Fibroblast of upper back skin (primary cell): ENCODE measurements around the gene SHROOM2.
"Not testable (repeated sequence)": the region's sequence is repeated elsewhere in the genome, so short reads cannot be mapped to it uniquely, and the experiment has no call there.

Source experiments
- DNase-seq: peaks from one replicate; pipeline ENCODE4 v3.0.0-alpha.2; 2013

Gene SHROOM2

DNA sequence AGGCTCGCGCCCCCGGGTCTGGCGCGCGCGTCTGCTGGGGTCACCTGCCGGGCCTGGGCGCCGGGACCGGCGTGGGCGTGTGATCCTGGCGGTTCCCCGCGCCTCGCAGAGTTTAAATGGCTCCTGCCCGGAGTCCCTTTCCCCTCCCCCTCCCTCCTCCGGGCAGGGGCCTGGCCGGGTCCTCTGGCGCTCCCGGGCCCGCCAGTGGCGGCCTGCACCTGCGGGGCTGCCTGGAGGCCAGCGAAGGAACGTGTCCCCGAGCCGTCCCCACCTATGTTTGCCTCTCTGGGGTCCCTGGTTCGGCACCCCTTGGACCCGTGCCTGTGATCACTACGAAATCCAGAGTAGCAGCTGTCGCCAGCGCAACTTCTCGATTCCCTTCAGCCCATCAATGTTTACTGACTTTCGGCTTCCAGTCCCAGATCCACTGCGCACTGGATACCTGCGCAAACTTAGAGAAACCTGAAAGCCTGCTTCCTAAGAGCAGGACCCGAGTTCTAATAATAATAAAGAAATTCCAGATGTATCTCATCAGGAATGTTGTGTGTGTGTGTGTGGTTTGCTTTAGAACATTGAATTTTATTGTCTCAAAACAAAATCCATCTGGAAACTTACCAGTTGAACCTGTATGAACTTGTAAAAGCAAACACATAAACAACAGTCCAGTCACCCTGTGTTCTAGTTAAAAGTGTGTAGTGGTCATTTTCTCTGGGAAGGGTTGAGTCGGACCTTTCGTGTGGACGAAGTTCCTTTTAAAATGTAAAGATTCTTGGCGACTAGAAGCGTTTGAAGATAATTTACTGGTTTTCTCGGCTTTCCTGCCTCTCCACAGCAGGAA is 788 bp downstream of the SHROOM2 start:
- DNase-seq: no peak

DNA sequence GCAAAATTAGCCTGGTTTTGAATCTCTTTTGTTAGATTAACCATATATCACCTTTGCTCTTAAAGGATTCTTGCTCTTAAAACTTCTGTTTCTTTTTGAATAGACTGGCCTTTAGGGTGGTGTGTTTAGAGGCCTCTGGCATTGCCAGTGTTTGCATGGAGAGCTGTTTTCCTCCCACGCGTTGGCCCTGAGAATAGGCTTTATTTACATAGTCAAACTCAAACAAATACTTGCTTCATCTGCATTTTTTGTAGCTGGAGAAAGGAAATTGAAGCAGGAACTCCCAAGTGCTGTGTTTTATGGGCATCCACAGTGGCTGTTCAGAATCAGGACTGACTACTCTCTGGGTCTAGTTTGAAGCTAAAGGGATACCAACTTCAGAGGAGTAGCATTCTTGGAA is 2.7 kb downstream of the SHROOM2 start:
- no peak for DNase-seq

DNA sequence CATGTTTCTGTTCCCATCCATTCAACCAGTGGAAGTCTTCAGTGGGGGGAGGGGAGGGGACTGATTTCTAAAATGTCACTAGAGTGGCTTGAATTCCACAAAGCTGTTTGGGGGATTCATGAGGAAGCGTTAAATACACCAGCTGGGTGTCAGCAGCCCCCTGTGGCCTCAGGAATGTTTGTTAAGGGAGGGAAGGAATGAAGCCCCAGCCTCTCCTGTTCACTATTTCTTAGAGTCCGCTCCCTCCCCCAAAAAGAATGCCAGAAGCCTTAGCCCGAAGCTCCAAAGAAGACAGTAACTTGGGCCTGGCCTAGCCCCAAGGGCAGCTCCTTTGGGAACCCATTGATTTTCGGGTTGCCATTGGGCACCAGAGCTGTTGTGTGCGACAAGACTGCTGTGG is 3.3 kb downstream of the SHROOM2 start:
- no peak for DNase-seq

DNA sequence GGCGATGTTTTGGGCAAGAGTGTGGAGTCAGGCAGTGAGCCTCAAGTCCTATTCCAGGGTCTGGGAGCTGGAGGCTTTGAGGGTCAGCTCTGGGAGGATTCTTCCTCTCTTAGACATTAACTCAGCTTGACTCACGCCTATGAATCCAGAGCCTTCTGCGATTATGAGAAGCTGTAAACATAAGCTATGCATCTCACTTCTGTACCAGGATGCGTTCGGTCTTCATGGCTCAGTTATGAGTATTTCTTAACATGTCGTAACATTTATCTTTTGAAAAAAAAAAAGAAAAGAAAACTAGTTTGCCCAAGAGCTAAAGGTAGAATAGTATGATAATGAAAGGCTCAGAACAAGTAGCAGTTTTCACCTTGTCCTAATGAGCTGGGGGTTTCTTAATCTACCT is 4.6 kb downstream of the SHROOM2 start:
- DNase-seq: no peak

DNA sequence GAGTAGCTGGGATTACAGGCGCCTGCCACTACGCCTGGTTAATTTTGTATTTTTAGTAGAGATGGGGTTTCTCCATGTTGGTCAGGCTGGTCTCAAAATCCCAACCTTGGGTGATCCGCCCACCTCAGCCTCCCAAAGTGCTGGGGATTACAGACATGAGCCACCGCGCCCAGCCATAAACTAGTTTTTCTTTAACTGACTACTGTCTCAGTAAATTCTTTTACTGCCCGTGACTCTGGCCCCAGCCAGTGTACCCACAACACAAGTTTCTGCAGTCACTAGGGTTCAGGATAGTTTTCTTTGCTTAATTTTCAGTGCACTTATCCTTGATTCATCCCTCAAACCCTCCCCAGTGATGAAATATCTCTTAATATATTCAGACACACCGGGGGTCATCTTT is 8.3 kb downstream of the SHROOM2 start:
- DNase-seq: no peak

DNA sequence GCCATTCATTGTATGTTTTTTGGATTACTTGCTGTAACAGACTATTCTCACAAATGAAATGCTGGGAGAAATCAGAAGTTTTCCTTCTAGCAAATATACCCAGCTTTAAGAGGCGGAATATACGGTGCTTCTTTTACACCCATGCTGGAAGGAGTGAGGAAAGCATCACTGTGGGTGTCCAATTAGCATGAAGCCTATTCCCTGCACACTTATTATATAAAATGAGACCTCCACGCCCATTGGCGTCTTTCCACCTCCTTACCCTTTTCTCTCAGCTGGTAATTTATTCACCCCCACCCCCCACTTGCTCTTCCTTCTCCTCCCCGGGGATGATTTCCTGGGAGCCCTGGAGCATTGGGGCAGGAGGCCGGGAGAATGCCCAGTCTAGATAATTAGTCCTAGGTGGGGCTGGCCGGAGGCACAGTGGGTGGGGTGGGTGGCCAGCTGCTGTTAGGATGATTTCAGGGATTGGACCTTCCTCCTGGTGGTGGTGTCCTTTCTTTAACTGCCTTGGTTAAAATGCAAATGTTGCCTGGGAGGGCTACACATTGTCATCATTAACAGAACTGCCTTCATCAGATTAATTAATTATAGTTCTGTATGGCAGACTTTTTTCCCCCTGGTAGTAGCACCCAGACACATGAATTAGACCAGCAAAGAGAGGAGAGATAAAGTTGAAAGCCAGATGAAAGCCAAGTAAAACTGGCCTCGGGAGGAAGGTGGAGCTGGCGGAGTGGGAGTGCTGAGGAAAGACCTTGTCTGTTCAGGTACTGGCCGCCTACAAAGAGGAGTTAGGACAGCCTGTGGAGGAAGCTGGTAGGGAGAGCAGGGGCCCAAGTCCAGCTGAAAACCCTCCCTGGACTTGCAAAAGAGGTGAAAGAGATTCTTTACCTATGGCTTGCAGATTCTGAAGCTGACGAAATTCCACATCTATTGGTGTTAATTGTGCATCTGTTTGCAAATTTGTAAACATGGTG is 11.4 kb downstream of the SHROOM2 start:
- no peak for DNase-seq

DNA sequence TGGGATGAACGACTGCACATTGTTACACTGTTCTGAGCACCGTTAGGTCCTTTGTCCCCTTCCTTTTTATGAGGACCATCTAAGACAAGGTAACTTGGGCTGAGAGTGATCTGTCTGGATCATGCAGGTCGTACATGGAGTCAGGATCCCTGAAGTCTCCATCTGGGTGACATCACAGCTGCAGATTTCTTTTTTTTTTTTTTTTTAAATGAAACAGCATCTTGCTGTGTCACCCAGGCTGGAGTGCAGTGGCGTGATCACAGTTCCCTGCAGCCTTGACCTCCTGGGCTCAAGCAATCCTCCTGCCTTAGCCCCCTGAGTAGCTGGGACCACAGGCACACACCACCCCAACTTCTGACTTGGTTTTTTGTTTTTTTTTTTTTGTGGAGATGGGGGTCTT is 16.5 kb downstream of the SHROOM2 start:
- DNase-seq: no peak

DNA sequence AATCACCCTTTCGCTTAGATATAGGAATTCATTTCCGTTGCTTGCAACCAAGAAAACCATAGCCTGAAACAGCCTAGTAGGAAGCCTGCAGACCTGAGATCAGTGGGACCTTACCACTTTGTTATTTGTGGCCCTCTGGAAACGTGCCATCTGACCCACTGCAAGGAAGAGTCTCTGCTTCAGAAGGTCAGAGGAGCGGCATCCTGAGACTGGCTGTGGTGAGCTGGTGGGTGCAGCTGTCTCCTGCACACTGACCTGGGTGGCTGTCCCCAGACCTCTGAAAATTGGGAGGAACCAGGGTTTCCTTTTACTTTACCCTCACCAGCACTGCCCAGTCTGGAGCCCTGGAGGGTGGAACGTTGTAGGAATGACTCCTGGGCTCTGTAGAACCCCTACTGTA is 18.2 kb downstream of the SHROOM2 start:
- DNase-seq: no peak

DNA sequence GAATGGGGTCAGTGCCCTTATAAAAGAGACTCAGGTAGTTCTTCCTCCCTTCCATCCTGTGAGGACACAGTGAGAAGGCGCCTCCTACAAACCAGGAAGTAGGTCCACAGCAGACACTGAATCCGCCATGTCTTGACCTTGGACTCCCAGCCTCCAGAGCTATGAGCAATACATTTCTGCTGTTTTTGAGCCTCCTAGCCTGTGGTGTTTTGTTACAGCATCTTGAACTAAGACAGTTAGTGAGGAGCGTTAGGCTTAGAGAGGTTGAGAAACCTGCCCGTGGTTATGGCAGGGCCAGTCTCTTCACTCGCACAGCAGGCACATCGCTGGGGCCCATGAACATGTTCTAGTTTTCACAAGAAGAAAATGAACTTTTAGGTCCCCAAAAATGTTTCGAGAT is 19.7 kb downstream of the SHROOM2 start:
- no peak for DNase-seq

DNA sequence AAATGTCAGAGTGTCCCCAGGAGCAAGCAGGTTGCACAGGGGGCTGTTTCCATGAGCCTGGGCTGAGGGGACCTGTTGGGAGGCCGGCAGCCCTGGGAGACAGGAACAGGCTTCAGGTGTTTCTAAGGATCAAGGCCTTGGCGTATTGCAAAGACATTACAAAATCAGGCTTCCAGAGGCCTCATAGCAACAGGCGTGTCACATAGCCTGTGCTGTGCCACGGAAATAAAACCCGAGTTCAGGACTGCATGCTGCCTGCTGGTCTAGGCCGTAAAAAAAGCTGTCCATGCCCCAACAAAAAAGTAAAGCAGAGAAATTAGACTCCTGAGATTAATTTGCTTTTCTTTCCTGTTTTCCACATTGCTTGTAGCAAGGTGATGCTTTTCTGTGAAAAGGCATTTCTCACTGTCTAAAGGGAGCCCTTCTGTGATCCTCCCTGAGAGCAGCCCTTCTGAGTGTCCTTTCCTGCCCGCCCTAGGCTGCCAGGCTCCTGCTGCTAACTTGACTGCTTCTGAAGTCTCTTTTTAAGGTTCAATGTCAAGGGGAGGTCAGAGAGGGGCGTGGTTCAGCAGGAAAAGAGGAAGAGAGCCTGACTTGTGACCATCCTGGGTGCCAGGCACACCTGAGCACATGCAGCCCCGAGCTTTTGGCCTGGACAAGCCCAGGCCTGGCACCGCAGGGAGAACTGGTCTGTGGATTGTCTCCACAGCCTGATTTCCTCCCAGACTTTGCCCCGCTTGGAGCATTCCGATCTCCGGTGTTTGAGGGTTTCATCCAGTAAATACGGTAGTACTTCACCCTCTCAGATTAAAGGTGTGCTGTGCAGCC is 21.3 kb downstream of the SHROOM2 start:
- DNase-seq: no peak

DNA sequence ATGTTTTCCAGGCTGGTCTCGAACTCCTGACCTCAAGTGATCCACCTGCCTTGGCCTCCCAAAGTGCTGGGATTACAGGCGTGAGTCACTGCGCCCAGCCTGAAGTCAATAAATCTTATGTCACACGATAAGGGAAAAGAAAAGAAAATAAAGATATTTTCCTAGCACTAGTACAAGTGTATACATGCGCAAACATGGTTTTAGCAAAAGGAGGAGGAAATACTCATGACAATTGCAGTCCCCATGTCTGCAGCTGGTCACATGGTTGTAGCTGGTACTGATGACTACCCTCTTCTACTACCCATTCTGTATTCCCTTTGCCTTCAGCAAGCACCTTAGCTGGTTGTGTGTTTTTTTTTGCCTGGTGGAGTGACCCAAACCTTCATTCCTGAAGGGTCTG is 23.6 kb downstream of the SHROOM2 start:
- not testable (repeated sequence) for DNase-seq

DNA sequence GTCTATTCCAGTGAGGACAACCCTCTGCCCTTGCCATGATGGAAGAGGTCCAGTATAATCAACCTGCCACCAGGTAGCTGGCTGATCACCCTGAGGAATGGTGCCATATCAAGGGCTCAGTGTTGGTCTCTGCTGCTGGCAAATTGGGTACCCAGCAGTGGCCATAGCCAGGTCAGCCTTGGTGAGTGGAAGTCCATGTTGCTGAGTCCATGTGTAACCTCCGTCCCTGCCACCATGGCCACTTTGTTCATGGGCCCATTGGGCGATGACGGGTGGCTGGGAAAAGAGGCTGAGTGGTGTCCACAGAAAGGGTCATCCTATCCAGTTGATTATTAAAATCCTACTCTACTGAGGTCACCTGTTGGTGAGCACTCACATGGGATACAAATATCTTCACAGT is 24.9 kb downstream of the SHROOM2 start:
- DNase-seq: not testable (repeated sequence)

DNA sequence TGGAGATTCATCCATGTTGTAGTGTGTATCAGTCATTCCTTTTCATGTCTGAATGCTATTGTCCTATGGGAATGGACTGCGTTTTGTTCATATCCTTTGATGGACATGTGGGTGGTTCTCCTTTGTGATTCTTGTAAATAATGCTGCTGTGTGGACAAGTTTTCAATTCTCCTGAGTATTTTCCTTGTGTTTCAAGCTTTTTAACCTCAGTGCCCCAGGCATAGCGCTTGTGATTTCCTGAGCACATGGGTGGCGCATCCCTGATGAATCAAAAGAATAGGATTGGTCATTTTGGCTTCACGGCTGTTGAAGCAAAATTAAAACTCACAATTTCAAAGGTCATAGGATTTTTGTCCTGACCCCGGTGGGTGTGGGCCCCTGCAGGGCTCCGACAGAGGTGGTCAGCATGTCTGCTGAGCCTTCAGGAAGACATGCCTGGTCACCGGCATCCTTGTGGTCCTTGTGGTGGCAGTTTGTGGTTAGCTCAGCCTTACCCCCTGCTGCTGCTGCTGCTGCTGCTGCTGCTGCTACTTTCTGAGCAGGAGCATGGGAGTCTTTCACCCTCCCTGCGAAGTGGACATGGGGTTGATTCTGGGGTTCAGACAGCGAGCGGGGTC is 30.0 kb downstream of the SHROOM2 start:
- peak; percentile 21 for DNase-seq

DNA sequence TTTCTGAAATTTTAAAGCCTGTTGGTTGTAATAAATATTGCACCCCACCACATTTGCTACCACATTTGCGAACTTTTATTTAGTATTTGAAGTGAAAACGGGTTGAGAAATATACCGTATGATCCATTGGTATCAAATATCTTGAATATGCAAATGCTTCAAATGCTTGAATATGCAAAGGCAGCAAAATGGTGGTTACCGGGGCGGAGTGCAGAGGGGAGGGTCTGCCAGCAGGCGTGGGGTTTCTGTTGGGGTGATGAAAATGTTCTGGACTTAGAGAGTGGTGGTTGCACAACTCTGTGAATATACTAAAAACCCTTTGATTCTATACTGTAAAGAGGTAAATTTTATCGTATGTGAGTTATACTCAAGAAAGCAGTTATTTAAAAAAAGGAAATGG is 35.3 kb downstream of the SHROOM2 start:
- no peak for DNase-seq

DNA sequence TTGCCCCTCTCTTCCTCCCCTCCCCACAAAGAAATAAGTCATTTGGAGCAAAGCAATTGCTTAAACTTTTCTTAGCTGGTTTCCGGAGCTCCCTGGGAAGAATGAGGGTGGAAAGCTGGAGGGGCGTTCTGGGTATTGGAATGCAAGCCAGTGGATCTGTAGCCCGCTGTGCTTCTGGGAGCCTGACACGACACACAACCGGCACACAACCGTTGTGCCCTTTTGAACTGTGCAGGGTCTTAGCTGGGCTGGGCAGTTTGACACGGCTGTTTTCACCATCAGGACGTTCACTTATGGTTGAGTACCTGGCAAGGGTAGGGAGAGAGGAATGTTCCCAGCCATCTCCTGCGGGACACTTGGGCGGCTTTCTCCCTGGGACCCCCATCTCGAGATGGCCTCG is 38.3 kb downstream of the SHROOM2 start:
- DNase-seq: no peak

DNA sequence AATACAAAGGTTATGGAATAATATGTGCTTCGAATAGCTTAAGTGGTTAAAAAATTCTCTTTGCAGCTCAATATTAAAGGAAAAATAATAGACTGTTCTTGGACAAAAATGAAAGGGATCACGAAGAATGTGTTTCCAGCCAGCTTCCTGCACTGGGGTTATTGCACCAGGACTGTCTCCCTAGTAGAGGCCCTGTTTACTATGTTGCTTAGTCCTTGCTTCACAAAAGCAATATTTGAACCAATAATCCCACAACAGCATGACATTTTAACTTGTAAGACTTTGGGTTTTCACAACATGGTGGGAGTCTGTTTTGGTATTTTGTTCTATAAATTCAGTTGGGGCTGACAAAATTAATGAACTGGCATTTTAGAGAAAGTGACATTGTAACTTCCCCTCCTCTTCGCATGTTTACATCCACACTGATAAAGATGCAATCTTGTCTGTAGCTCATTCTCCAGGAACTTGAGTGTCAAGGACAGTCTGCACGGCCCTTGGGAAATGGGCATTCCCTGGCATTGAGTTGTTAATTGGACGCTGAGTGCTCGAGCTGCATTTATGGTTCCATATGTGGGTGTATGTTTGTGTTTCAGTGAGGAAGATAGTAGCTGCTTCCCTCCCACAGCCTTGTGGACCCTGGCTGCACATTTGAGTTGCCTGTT is 39.0 kb downstream of the SHROOM2 start:
- no peak for DNase-seq

DNA sequence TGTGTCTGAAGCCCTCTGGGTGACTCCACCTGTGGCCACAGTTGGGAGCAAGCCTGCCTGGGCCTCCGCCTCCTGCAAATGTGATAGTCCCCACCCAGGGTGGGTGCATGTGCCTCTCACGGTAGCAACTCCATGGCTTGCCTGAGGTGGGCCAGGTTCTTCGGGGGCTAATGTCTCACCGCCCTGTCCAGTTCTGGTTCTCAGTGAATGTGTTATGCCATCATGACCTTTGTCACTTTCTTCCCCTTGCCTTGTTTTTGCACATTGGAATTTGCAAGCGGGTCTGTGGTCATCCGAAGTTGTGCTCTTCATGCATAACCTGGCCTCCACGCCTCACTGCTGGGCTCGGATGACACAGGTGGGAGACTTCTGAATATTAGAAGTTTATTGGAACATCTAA is 39.7 kb downstream of the SHROOM2 start:
- DNase-seq: no peak

DNA sequence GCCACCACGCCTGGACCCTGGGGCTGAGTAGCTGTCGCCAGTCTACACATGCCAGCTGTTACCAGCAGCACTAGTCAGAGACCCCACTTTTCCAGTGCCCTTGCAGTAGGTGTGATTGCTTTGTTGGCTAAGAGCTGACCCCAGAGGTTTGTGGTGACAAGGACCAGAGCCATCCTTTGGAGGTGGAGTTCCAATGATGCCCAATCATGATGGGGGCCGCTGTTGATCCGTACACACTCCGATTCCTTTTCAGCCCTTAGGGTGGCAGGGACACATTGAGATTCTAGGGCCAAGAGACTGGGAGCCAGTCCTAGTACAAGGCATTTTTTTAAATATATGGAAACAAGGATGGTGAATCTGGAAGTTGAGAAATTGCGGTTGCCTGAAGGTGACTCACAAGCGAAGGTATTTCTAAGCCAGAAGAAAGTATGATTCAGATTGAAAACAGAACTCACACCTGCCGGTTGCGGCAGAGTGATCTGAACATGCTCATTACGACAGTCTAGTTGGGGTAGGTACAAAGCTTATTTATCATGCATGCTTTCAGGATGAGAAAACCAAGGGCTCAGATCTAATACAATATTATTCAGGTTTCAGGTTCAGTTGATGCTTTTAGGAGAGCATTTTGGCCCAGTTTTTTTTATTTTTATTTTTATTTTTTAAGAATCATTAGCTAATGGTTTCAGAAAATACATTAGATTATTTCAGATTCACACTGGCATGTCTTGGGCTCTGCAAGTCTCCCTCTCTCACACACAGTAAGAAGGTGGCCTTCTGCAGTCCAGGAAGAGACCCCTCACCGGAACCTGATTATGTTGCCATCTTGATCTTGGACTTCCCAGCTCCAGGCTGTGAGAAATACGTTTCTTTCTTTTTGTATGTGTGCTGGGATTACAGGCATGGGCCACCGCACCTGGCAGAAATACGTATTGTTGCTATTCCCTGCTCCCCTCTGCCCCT is 43.4 kb downstream of the SHROOM2 start:
- DNase-seq: peak; percentile 63

DNA sequence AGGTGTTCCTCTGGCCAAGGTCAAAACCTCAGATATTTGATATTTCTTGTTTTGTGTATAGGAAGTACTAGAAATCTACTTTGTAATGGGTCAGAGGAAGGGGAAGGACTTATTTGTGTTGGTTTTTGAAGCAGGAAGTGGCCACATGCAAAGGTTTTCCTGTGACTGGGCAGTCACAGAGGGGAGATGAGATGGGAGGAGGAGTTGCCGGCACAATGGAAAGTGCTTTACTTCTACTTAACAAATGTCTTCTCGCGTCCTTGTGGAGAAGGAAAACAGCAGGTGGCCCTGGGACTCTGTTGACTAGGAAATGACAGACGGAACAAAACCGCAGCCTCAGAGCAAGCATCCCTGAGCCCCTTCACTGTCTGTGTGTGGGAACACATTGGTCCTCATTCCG is 46.6 kb downstream of the SHROOM2 start:
- no peak for DNase-seq

DNA sequence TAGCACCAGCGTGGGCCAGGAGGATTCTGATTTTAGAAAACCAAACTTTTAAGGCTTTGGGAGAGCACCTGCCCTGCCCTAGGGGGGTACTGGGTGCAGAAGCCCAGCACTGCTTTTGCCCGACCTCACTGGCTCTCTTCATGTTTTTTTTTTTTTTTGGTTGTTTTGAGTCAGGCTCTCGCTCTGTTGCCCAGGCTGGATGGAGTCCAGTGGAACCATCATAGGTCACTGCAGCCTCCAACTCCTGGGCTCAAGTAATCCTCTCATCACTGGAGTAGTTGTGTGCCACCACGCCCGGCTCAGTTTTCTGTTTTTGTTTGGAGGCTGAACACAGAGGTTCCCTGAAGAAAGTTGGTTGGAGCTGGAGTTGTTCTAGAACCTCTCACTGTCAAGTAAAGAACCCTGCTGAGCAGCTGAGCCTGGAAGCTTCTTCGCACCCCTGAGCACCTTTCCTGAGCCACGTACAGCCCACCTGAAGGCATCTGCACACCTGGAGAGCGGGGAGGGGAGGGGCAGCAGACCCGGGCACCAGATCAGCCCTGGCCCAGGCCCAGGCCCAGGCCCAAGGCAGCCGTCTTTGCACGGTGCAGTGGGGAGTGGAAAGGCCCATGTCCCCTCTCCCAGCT is 49.5 kb downstream of the SHROOM2 start:
- DNase-seq: no peak
